ENCODE data around the gene RASA4B. TPM values are rescaled to one million over a fixed set of nuclear protein-coding genes. Genes with fewer than 3 reads are reported as not detected.

RASA4B gene
- total RNA-seq, 1 donor from 2014 or later: 11.7 TPM

- Mint-ChIP-seq H3K27ac (ENCODE audit: unreplicated experiment) (no peak overlapping the region), H3K36me3 (ENCODE audit: unreplicated experiment) (peaks cover 4% of the 10 kb centered on the region)
These were observed 45.2 kb downstream of the RASA4B start for GRCh38 chr7:102472126-102473041.

GRCh38 chr7:102471791-102472125 lies 45.8 kb downstream of the RASA4B start:
- peak; percentile 78 for DNase-seq (ENCODE audit: extremely low spot score, unreplicated experiment)
- no peak overlapping the region for H3K4me3 Mint-ChIP-seq (ENCODE audit: unreplicated experiment)
- peaks cover 4% of the 10 kb centered on the region for H3K36me3 Mint-ChIP-seq (ENCODE audit: unreplicated experiment)
- TF ChIP-seq CTCF (IDR thresholded peaks at IDR 0.05): no peak
- H3K9me3 Mint-ChIP-seq (ENCODE audit: unreplicated experiment): no peaks in the 10 kb centered on the region
- H3K27me3 Mint-ChIP-seq (ENCODE audit: unreplicated experiment): no peaks in the 10 kb centered on the region
- no peaks in the 10 kb centered on the region for H3K4me1 Mint-ChIP-seq (ENCODE audit: unreplicated experiment)
- H3K27ac Mint-ChIP-seq (ENCODE audit: unreplicated experiment): no peak overlapping the region

More at GRCh38 chr7:102472126-102473041, 45.2 kb downstream of the RASA4B start:
- H3K27me3 Mint-ChIP-seq (ENCODE audit: unreplicated experiment): no peaks in the 10 kb centered on the region
- H3K9me3 Mint-ChIP-seq (ENCODE audit: unreplicated experiment): no peaks in the 10 kb centered on the region
- no peaks in the 10 kb centered on the region for H3K4me1 Mint-ChIP-seq (ENCODE audit: unreplicated experiment)
- no peak overlapping the region for H3K4me3 Mint-ChIP-seq (ENCODE audit: unreplicated experiment)
- DNase-seq (ENCODE audit: extremely low spot score, unreplicated experiment): peak; percentile 83
- no peak for TF ChIP-seq CTCF (IDR thresholded peaks at IDR 0.05)

- H3K27me3 Mint-ChIP-seq (ENCODE audit: unreplicated experiment): no peaks in the 10 kb centered on the region
- no peaks in the 10 kb centered on the region for H3K9me3 Mint-ChIP-seq (ENCODE audit: unreplicated experiment)
- H3K4me3 Mint-ChIP-seq (ENCODE audit: unreplicated experiment): no peak overlapping the region
- TF ChIP-seq CTCF (IDR thresholded peaks at IDR 0.05): no peak
- H3K36me3 Mint-ChIP-seq (ENCODE audit: unreplicated experiment): peaks cover 4% of the 10 kb centered on the region
- no peak overlapping the region for H3K27ac Mint-ChIP-seq (ENCODE audit: unreplicated experiment)
- peaks cover 10% of the 10 kb centered on the region for H3K4me1 Mint-ChIP-seq (ENCODE audit: unreplicated experiment)
- peak; percentile 81 for DNase-seq (ENCODE audit: extremely low spot score, unreplicated experiment)
These were observed 47.4 kb downstream of the RASA4B start for GRCh38 chr7:102469972-102470825.

GRCh38 chr7:102469351-102469971 lies 48.1 kb downstream of the RASA4B start:
- peak; percentile 83 for DNase-seq (ENCODE audit: extremely low spot score, unreplicated experiment)
- H3K4me1 Mint-ChIP-seq (ENCODE audit: unreplicated experiment): peaks cover 10% of the 10 kb centered on the region
- H3K36me3 Mint-ChIP-seq (ENCODE audit: unreplicated experiment): peaks cover 4% of the 10 kb centered on the region

More at GRCh38 chr7:102469351-102469971, 48.1 kb downstream of the RASA4B start:
- Mint-ChIP-seq H3K9me3 (ENCODE audit: unreplicated experiment) (no peaks in the 10 kb centered on the region), H3K27me3 (ENCODE audit: unreplicated experiment) (no peaks in the 10 kb centered on the region), H3K27ac (ENCODE audit: unreplicated experiment) (no peak overlapping the region), H3K4me3 (ENCODE audit: unreplicated experiment) (no peak overlapping the region)
- no peak for TF ChIP-seq CTCF (IDR thresholded peaks at IDR 0.05)
